HEK293 (cell line): ENCODE results near the gene H2AZ2.
A peak's percentile ranks its signal among the peaks of the same experiment; 100 is the strongest.

Source experiments
- AEBP2 ChIP-seq: fragments of 450-650 bp; formaldehyde crosslinking; IDR thresholded peaks from 2 replicates; pipeline ENCODE4 v1.5.1; 2016; ENCODE audit warnings: missing biosample characterization, missing genetic modification characterization, borderline replicate concordance
- GLI2 ChIP-seq: fragments of 450-650 bp; formaldehyde crosslinking; IDR thresholded peaks from 2 replicates; pipeline ENCODE4; 2017; ENCODE audit warnings: missing biosample characterization, missing genetic modification characterization, low read depth, borderline replicate concordance
- GLIS1 ChIP-seq: fragments of 450-650 bp; formaldehyde crosslinking; IDR thresholded peaks from 2 replicates; pipeline ENCODE4 v1.5.1; 2016; ENCODE audit warnings: missing biosample characterization, missing genetic modification characterization
- HOXA7 ChIP-seq: sonication (generic); formaldehyde crosslinking; IDR thresholded peaks from 2 replicates; pipeline ENCODE4 v1.8.1; 2022; ENCODE audit warnings: missing genetic modification reagents, borderline replicate concordance
- KLF1 ChIP-seq: fragments of 450-650 bp; formaldehyde crosslinking; IDR thresholded peaks from 2 replicates; pipeline ENCODE4 v1.5.1; 2016; ENCODE audit warnings: missing biosample characterization, missing genetic modification characterization
- OVOL3 ChIP-seq: fragments of 450-650 bp; formaldehyde crosslinking; IDR thresholded peaks from 2 replicates; pipeline ENCODE4 v1.5.1; 2016; ENCODE audit warnings: missing biosample characterization, missing genetic modification characterization
- PATZ1 ChIP-seq: fragments of 450-650 bp; formaldehyde crosslinking; IDR thresholded peaks from 2 replicates; pipeline ENCODE4 v1.5.1; 2016; ENCODE audit warnings: missing biosample characterization, missing genetic modification characterization
- TSHZ1 ChIP-seq: fragments of 450-650 bp; formaldehyde crosslinking; IDR thresholded peaks from 2 replicates; pipeline ENCODE4 v1.5.1; 2016; ENCODE audit warnings: missing biosample characterization, missing genetic modification characterization, borderline replicate concordance
- ZBTB48 ChIP-seq: fragments of 450-650 bp; formaldehyde crosslinking; IDR thresholded peaks from 2 replicates; pipeline ENCODE4 v1.5.1; 2016; ENCODE audit warnings: missing biosample characterization, missing genetic modification characterization
- ZFP3 ChIP-seq: fragments of 450-650 bp; formaldehyde crosslinking; IDR thresholded peaks from 2 replicates; pipeline ENCODE4 v1.5.1; 2016; ENCODE audit warnings: low read depth, missing biosample characterization, missing genetic modification characterization
- ZIC2 ChIP-seq: fragments of 450-650 bp; formaldehyde crosslinking; IDR thresholded peaks from 2 replicates; pipeline ENCODE4 v1.5.1; 2016; ENCODE audit warnings: missing biosample characterization, missing genetic modification characterization
- ZNF10 ChIP-seq: fragments of 450-650 bp; formaldehyde crosslinking; IDR thresholded peaks from 2 replicates; pipeline ENCODE4 v1.5.1; 2017; ENCODE audit warnings: missing biosample characterization, missing genetic modification characterization
- ZNF114 ChIP-seq: fragments of 450-650 bp; formaldehyde crosslinking; IDR thresholded peaks from 2 replicates; pipeline ENCODE4 v1.5.0; 2017; ENCODE audit warnings: missing biosample characterization, missing genetic modification characterization
- ZNF146 ChIP-seq: fragments of 450-650 bp; formaldehyde crosslinking; IDR thresholded peaks from 2 replicates; pipeline ENCODE4 v1.5.1; 2016; ENCODE audit warnings: missing biosample characterization, missing genetic modification characterization
- ZNF175 ChIP-seq: fragments of 450-650 bp; formaldehyde crosslinking; IDR thresholded peaks from 2 replicates; pipeline ENCODE4 v1.5.1; 2016; ENCODE audit warnings: missing biosample characterization, missing genetic modification characterization
- ZNF280C ChIP-seq: fragments of 450-650 bp; formaldehyde crosslinking; IDR thresholded peaks from 2 replicates; pipeline ENCODE4 v1.5.1; 2016; ENCODE audit warnings: missing biosample characterization, missing genetic modification characterization
- ZNF335 ChIP-seq: fragments of 450-650 bp; formaldehyde crosslinking; conservative IDR thresholded peaks from 2 replicates; pipeline ENCODE4 v1.5.1; 2016; ENCODE audit warnings: missing biosample characterization, missing genetic modification characterization
- ZNF398 ChIP-seq: fragments of 450-650 bp; formaldehyde crosslinking; IDR thresholded peaks from 2 replicates; pipeline ENCODE4 v1.5.1; 2017; ENCODE audit warnings: missing biosample characterization, missing genetic modification characterization
- ZNF488 ChIP-seq: fragments of 450-650 bp; formaldehyde crosslinking; IDR thresholded peaks from 2 replicates; pipeline ENCODE4 v1.5.1; 2016; ENCODE audit warnings: missing biosample characterization, missing genetic modification characterization
- ZNF596 ChIP-seq: fragments of 450-650 bp; IDR thresholded peaks from 2 replicates; pipeline ENCODE4 v1.5.0; 2018; ENCODE audit warnings: missing biosample characterization, mild to moderate bottlenecking, missing genetic modification characterization, moderate library complexity
- ZNF645 ChIP-seq: fragments of 450-650 bp; formaldehyde crosslinking; IDR thresholded peaks from 2 replicates; pipeline ENCODE4; 2016; ENCODE audit warnings: missing biosample characterization, missing genetic modification characterization
- ZNF654 ChIP-seq: fragments of 450-650 bp; formaldehyde crosslinking; IDR thresholded peaks from 2 replicates; pipeline ENCODE4 v1.5.1; 2016; ENCODE audit warnings: low read depth, missing biosample characterization, missing genetic modification characterization
- ZNF792 ChIP-seq: fragments of 450-650 bp; formaldehyde crosslinking; IDR thresholded peaks from 2 replicates; pipeline ENCODE4 v1.5.1; 2016; ENCODE audit warnings: missing biosample characterization, missing genetic modification characterization
- ZSCAN23 ChIP-seq: fragments of 450-650 bp; formaldehyde crosslinking; IDR thresholded peaks from 2 replicates; pipeline ENCODE4 v1.5.1; 2016; ENCODE audit warnings: missing biosample characterization, missing genetic modification characterization

Gene H2AZ2

GRCh38 chr7:44885394-44886317 is 37.8 kb upstream of the H2AZ2 start, which contains the start of gene PURB (continued):
- TF ChIP-seq TSHZ1 (tag by site-specific recombination) (peak; percentile 29; the same call in 1 of the 2 replicates), ZNF398 (tag by site-specific recombination) (peak; percentile 64), ZNF175 (tag by site-specific recombination) (no peak), GLI2 (tag by site-specific recombination) (no peak), ZFP3 (tag by site-specific recombination) (no peak), AEBP2 (tag by site-specific recombination) (no peak), ZNF335 (tag by site-specific recombination) (peak; percentile 83), ZNF146 (tag by site-specific recombination) (no peak), ZIC2 (tag by site-specific recombination) (peak; percentile 74), ZNF792 (tag by site-specific recombination) (no peak), ZNF114 (tag by site-specific recombination) (no peak), OVOL3 (no peak), ZNF10 (0 out of 2 replicates have a peak, but pooled peaks have one; percentile 9), KLF1 (peak; percentile 60; the same call in 1 of the 2 replicates), ZNF488 (tag by site-specific recombination) (no peak), ZBTB48 (tag by site-specific recombination) (peak; percentile 59; the same call in 1 of the 2 replicates), GLIS1 (tag by site-specific recombination) (peak; percentile 60), ZNF596 (tag by site-specific recombination) (no peak), PATZ1 (tag by site-specific recombination) (peak; percentile 60), HOXA7 (CRISPR knock-in tag) (no peak), ZNF645 (no peak), ZNF654 (tag by site-specific recombination) (no peak), ZSCAN23 (0 out of 2 replicates have a peak, but pooled peaks have one; percentile 51), ZNF280C (tag by site-specific recombination) (no peak)
